ENCODE measurements around the gene CFAP410. TPM values are rescaled to one million over a fixed set of nuclear protein-coding genes. Genes with fewer than 3 reads are reported as not detected.
A peak's percentile ranks its signal among the peaks of the same experiment; 100 is the strongest.

The CFAP410 gene
- total and polyA plus RNA-seq, 2 of the 4 experiments (the other 2 are of a cell fraction) = 3.8 to 10.3 TPM

- no peak for TF ChIP-seq NFE2L2 (IDR thresholded peaks at IDR 0.05; ENCODE audit: low read depth, low read length)
Measured at GRCh38 chr21:44335266-44336059, 3.7 kb downstream of the CFAP410 start (continued).

GRCh38 chr21:44334329-44335030 is 4.7 kb downstream of the CFAP410 start:
- in situ Hi-C loops (cut with MboI; ENCODE audit: low sequenced_read_pairs) = no loop called here
- 88% methylated on average over 10 of the region's 26 CpGs; no CpG with 5 or more reads in 1 of the 2 experiments for WGBS, 2 experiments (ENCODE audit: extremely low coverage in 2 of 2, insufficient read length in 1 of 2)
- no peak overlapping the region for H2BK5ac ChIP-seq (ENCODE audit: low read depth, low read length, poor library complexity, severe bottlenecking)
- H3K27me3 ChIP-seq (ENCODE audit: control insufficient read depth, insufficient read depth, low read length) = no peaks in the 10 kb centered on the region
- H3K36me3 ChIP-seq (ENCODE audit: control insufficient read depth, insufficient read depth, low read length) = peaks cover 10% of the 10 kb centered on the region; the same call in 1 of the 2 replicates
- peak overlapping the region; percentile 29 for H2AK9ac ChIP-seq (replicated peaks; ENCODE audit: low read depth, low read length, poor library complexity)
- H4K5ac ChIP-seq (ENCODE audit: low read depth, low read length) = no peak overlapping the region
- H3K9me3 ChIP-seq (ENCODE audit: control insufficient read depth, insufficient read depth, low read length) = no peaks in the 10 kb centered on the region
- H3K9me1 ChIP-seq (ENCODE audit: insufficient read depth, low read length) = peaks cover 4% of the 10 kb centered on the region; the same call in 1 of the 2 replicates
- no peak overlapping the region for H3K56ac ChIP-seq (ENCODE audit: extremely low read depth, insufficient read depth, low read length)
- POLR2A ChIA-PET (ENCODE audit: unreplicated experiment) = no interaction called here
- ATAC-seq (ENCODE audit: low read depth) (no peak), DNase-seq (no peak)
- H3K4me3 ChIP-seq (ENCODE audit: insufficient read depth, low read depth, low read length) = no peak overlapping the region
- H3K4ac ChIP-seq (ENCODE audit: low read depth, low read length) = no peak overlapping the region
- H4K20me1 ChIP-seq (ENCODE audit: insufficient read depth, low read length) = peaks cover 6% of the 10 kb centered on the region
- dilution Hi-C loops (cut with HindIII; ENCODE audit: low sequenced_read_pairs, unreplicated experiment) = no loop called here
- peaks cover 4% of the 10 kb centered on the region for H3K4me1 ChIP-seq (ENCODE audit: control insufficient read depth, insufficient read depth, low read length)
- no peak overlapping the region for H3K14ac ChIP-seq (replicated peaks; ENCODE audit: low read depth, low read length)
- peaks cover 0 to 8% of the 10 kb centered on the region in 2 experiments; a peak in 1 of 4 replicates for H3K79me1 ChIP-seq (ENCODE audit: low read depth in 1 of 2, low read length in 2 of 2)
- H3K18ac ChIP-seq (ENCODE audit: low read depth, low read length) = no peak overlapping the region
- no peak overlapping the region for H2BK20ac ChIP-seq (ENCODE audit: low read depth, low read length)
- no peak overlapping the region for H3K9ac ChIP-seq (ENCODE audit: low read depth, low read length)
- H2BK120ac ChIP-seq (ENCODE audit: low read depth, low read length) = no peak overlapping the region
- CTCF ChIA-PET = interaction anchor here (0.6 kb wide), 1 partner anchor 30 kb away, joined by 3 read pairs; no protein-coding TSS in a partner anchor
- H4K8ac ChIP-seq (ENCODE audit: low read depth in 2 of 2, low read length in 2 of 2) = no peak overlapping the region
- BruUV-seq (replicated peaks) = no TSS peak
- no peak overlapping the region for H4K91ac ChIP-seq (ENCODE audit: insufficient read depth, low read depth, low read length)
- H3K27ac ChIP-seq (ENCODE audit: insufficient read depth, low read length) = no peak overlapping the region
- H2BK15ac ChIP-seq (ENCODE audit: low read depth, low read length) = no peak overlapping the region
- H3K23ac ChIP-seq (ENCODE audit: low read depth, low read length) = no peak overlapping the region
- H2AFZ ChIP-seq (replicated peaks; ENCODE audit: low read length, poor library complexity) = no peak overlapping the region
- no peak overlapping the region for H2AK5ac ChIP-seq (ENCODE audit: low read depth, low read length)
- H3K4me2 ChIP-seq (ENCODE audit: low read depth, low read length) = no peak overlapping the region
- intact Hi-C loops (cut with micrococcal nuclease) = loop anchor here (10.0 kb wide), 1 partner anchor 150 kb away; no protein-coding TSS in a partner anchor
- TF ChIP-seq POLR2A (IDR thresholded peaks at IDR 0.05; ENCODE audit: low read depth, low read length) (no peak), MAZ (IDR thresholded peaks at IDR 0.05; ENCODE audit: borderline replicate concordance, low read depth, low read length) (no peak), CHD1 (IDR thresholded peaks at IDR 0.05; ENCODE audit: low read depth, low read length) (no peak), MXI1 (IDR thresholded peaks at IDR 0.05; ENCODE audit: borderline replicate concordance, low read depth, low read length) (no peak), FOS (IDR thresholded peaks at IDR 0.05; ENCODE audit: low read depth, low read length) (no peak), ELK1 (IDR thresholded peaks at IDR 0.05; ENCODE audit: borderline replicate concordance, low read depth, low read length) (no peak), RCOR1 (IDR thresholded peaks at IDR 0.05; ENCODE audit: insufficient replicate concordance, low read length) (no peak), SMC3 (IDR thresholded peaks at IDR 0.05; ENCODE audit: low read depth, low read length) (no peak), MAFK (IDR thresholded peaks at IDR 0.05; ENCODE audit: low read depth, low read length) (no peak), RFX5 (IDR thresholded peaks at IDR 0.05; ENCODE audit: low read depth, low read length) (no peak), USF2 (IDR thresholded peaks at IDR 0.05; ENCODE audit: low read depth, low read length) (no peak), RAD21 (IDR thresholded peaks at IDR 0.05; ENCODE audit: low read length) (no peak), BHLHE40 (IDR thresholded peaks at IDR 0.05; ENCODE audit: low read depth, low read length) (no peak), NFE2L2 (IDR thresholded peaks at IDR 0.05; ENCODE audit: low read depth, low read length) (no peak)
